Liver (tissue), 3 donors: ENCODE results near the gene ERBB4.

Source experiments
- ATF3 ChIP-seq: IDR thresholded peaks from 2 replicates; pipeline ENCODE4 v1.6.1; 2016; ENCODE audit warnings: antibody characterized with exemption
- CTCF ChIP-seq: fragments of 150-350 bp; IDR thresholded peaks from 2 replicates; pipeline ENCODE4 v1.5.1; 2017; ENCODE audit warnings: improper control_type of control experiment, low read depth, low read length; ENCODE audit not compliant: missing input control
- JUND ChIP-seq, 2 donors: IDR thresholded peaks; 2 replicates each; pipeline ENCODE4 v1.6.1; 2016; ENCODE audit warnings: antibody characterized with exemption in 2 of 2
- MAX ChIP-seq: IDR thresholded peaks from 2 replicates; pipeline ENCODE4 v1.6.1; 2016; ENCODE audit warnings: antibody characterized with exemption
- NR2F2 ChIP-seq: IDR thresholded peaks from 2 replicates; pipeline ENCODE4 v1.6.1; 2016; ENCODE audit warnings: antibody characterized with exemption
- RAD21 ChIP-seq, 2 donors: IDR thresholded peaks; 2 replicates each; pipeline ENCODE4 v1.6.1; 2016; ENCODE audit warnings: antibody characterized with exemption in 2 of 2, mild to moderate bottlenecking in 2 of 2
- REST ChIP-seq: IDR thresholded peaks from 2 replicates; pipeline ENCODE4 v1.6.1; 2016; ENCODE audit warnings: antibody characterized with exemption, mild to moderate bottlenecking
- RXRA ChIP-seq, 2 donors: IDR thresholded peaks; 2 replicates each; pipeline ENCODE4 v1.6.1; 2017 to 2018; ENCODE audit warnings: antibody characterized with exemption in 2 of 2, mild to moderate bottlenecking in 1 of 2
- SP1 ChIP-seq: IDR thresholded peaks from 2 replicates; pipeline ENCODE4 v1.6.1; 2018; ENCODE audit warnings: antibody characterized with exemption, mild to moderate bottlenecking
- TAF1 ChIP-seq: conservative IDR thresholded peaks from 2 replicates; pipeline ENCODE4 v1.6.1; 2016; ENCODE audit warnings: antibody characterized with exemption, mild to moderate bottlenecking
- YY1 ChIP-seq: IDR thresholded peaks from 2 replicates; pipeline ENCODE4 v1.6.1; 2016; ENCODE audit warnings: antibody characterized with exemption, mild to moderate bottlenecking
- ZBTB33 ChIP-seq: IDR thresholded peaks from 2 replicates; pipeline ENCODE4 v1.6.1; 2016; ENCODE audit warnings: antibody characterized with exemption
- donor health status: healthy.
- donor health status: healthy.

- TF ChIP-seq CTCF (no peak), REST (no peak), ATF3 (no peak), JUND (IDR thresholded peaks at IDR 0.05) (no peak), NR2F2 (no peak), RXRA (IDR thresholded peaks at IDR 0.05) (no peak), SP1 (no peak), RAD21 (IDR thresholded peaks at IDR 0.05) (no peak), TAF1 (no peak), MAX (no peak), YY1 (no peak), ZBTB33 (no peak)
These were observed 771.9 kb downstream of the ERBB4 start for GRCh38 chr2:211766689-211767088.
